HepG2 (cell line): Measurements from ENCODE around the gene GPS1. TPM values are rescaled to one million over a fixed set of nuclear protein-coding genes. Genes with fewer than 3 reads are reported as not detected.
A peak's percentile ranks its signal among the peaks of the same experiment; 100 is the strongest.

Source experiments
- ATRX ChIP-seq: sonication (generic); formaldehyde crosslinking; IDR thresholded peaks from 2 replicates; pipeline ENCODE4 v1.4.0; 2020; ENCODE audit warnings: missing genetic modification reagents, borderline replicate concordance
- CBX1 ChIP-seq: IDR thresholded peaks from one replicate; pipeline ENCODE4 v1.6.1; 2016; ENCODE audit warnings: antibody characterized with exemption, low read depth
- FOXA1 ChIP-seq, 2 experiments: fragments of 450-650 bp in 1 of 2; sonication (generic) in 1 of 2; formaldehyde crosslinking in 1 of 2; IDR thresholded peaks; 2 replicates each; pipeline versions ENCODE4 v1.4.0 to v1.6.1; 2016 to 2020; ENCODE audit warnings: missing genetic modification reagents in 1 of 2
- JUND ChIP-seq: sonication (generic); formaldehyde crosslinking; IDR thresholded peaks from 2 replicates; pipeline ENCODE4 v1.8.0; 2022; ENCODE audit warnings: mild to moderate bottlenecking, missing genetic modification reagents
- PRDM10 ChIP-seq: sonication (generic); formaldehyde crosslinking; IDR thresholded peaks from 2 replicates; pipeline ENCODE4 v1.4.0; 2020; ENCODE audit warnings: low read depth, missing genetic modification reagents
- REST ChIP-seq, 2 experiments: IDR thresholded peaks; 2 replicates each; pipeline ENCODE4 v1.6.1; 2011 to 2012; ENCODE audit warnings: low read length in 2 of 2, borderline replicate concordance in 1 of 2, low read depth in 1 of 2, mild to moderate bottlenecking in 1 of 2, moderate library complexity in 1 of 2
- SKIL ChIP-seq: sonication (generic); formaldehyde crosslinking; IDR thresholded peaks from 2 replicates; pipeline ENCODE4 v1.8.0; 2022; ENCODE audit warnings: missing genetic modification reagents, mild to moderate bottlenecking, moderate library complexity, borderline replicate concordance
- SP4 ChIP-seq: sonication (generic); formaldehyde crosslinking; IDR thresholded peaks from 2 replicates; pipeline ENCODE4 v1.8.1; 2023; ENCODE audit warnings: mild to moderate bottlenecking, missing genetic modification reagents
- SP5 ChIP-seq: IDR thresholded peaks from 2 replicates; pipeline ENCODE4 v1.6.1; 2016; ENCODE audit warnings: low read depth, borderline replicate concordance
- SSRP1 ChIP-seq: IDR thresholded peaks from 2 replicates; pipeline ENCODE4 v1.6.1; 2016; ENCODE audit warnings: control low read depth
- TARDBP ChIP-seq: sonication (generic); formaldehyde crosslinking; IDR thresholded peaks from 2 replicates; pipeline ENCODE4 v1.8.0; 2022; ENCODE audit warnings: mild to moderate bottlenecking, missing genetic modification reagents
- TOE1 ChIP-seq: sonication (generic); formaldehyde crosslinking; IDR thresholded peaks from 2 replicates; pipeline ENCODE4 v1.4.0; 2020; ENCODE audit warnings: mild to moderate bottlenecking, missing genetic modification reagents
- ZBTB1 ChIP-seq: sonication (generic); formaldehyde crosslinking; IDR thresholded peaks from 2 replicates; pipeline ENCODE4 v1.4.0; 2020; ENCODE audit warnings: missing genetic modification reagents, borderline replicate concordance
- ZBTB33 ChIP-seq: sonication (generic); formaldehyde crosslinking; IDR thresholded peaks from 2 replicates; pipeline ENCODE4 v1.4.0; 2020; ENCODE audit warnings: missing genetic modification reagents
- ZNF563 ChIP-seq: sonication (generic); formaldehyde crosslinking; IDR thresholded peaks from 2 replicates; pipeline ENCODE4 v1.8.0; 2022; ENCODE audit warnings: mild to moderate bottlenecking, moderate library complexity, missing genetic modification reagents
- ZNF567 ChIP-seq: sonication (generic); formaldehyde crosslinking; IDR thresholded peaks from 2 replicates; pipeline ENCODE4 v1.8.1; 2023; ENCODE audit warnings: mild to moderate bottlenecking, missing genetic modification reagents, borderline replicate concordance
- polyA plus RNA-seq, 8 experiments: library from polyadenylated mRNA; depleted of rRNA in 3 of 8; stranded (reverse) in 7 of 8; unstranded in 1 of 8; fragments of >200 nt; fragmentation: Illumina TruSeq in 4 of 8; extraction: Trizol in 4 of 8; gene quantifications; 2 replicates each; pipeline versions ENCODE4 v1.2.1 to v1.2.3, GENCODE V29; 2011 to 2016; ENCODE audit warnings: low read depth in 4 of 8, missing spikeins in 1 of 8, mixed read lengths in 1 of 8; ENCODE audit not compliant: insufficient read depth in 1 of 8
- total RNA-seq, 5 experiments: library from RNA; depleted of rRNA; stranded (reverse); fragments of >200 nt; fragmentation: Illumina TruSeq; extraction: Trizol; gene quantifications; 2 replicates each; pipeline ENCODE4 v1.2.3, GENCODE V29; 2016; ENCODE audit warnings: low read depth in 1 of 5

GPS1 gene
- total and polyA plus RNA-seq, 2 of the 13 experiments (the other 11 are each of a cell fraction or from before 2014, with no cell fraction given), result 124 to 128 TPM

GRCh38 chr17:82065638-82066303, 14.1 kb downstream of the GPS1 start, which contains the start of gene DUS1L (continued):
- TF ChIP-seq PRDM10 (CRISPR knock-in tag), result 0 out of 2 replicates have a peak, but pooled peaks have one; percentile 44
- peak; percentile 90 for TF ChIP-seq ZBTB33
- TF ChIP-seq SP5 (CRISPR knock-in tag), result no peak; the same call in 1 of the 2 replicates
- TF ChIP-seq ZBTB1 (CRISPR knock-in tag), result 0 out of 2 replicates have a peak, but pooled peaks have one; percentile 39
- peak; percentile 91 for TF ChIP-seq TARDBP (CRISPR knock-in tag)
- TF ChIP-seq ZNF563, result peak; percentile 81; the same call in 1 of the 2 replicates
- TF ChIP-seq SSRP1 (CRISPR knock-in tag), result peak; percentile 35; the same call in 1 of the 2 replicates
- peak; percentile 97 for TF ChIP-seq CBX1
- TF ChIP-seq SKIL, result 0 out of 2 replicates have a peak, but pooled peaks have one; percentile 34
- no peak for TF ChIP-seq ATRX (CRISPR knock-in tag)
- TF ChIP-seq REST (IDR thresholded peaks at IDR 0.05; ENCODE audit: borderline replicate concordance in 1 of 2, low read depth in 1 of 2, low read length in 2 of 2), result peak in 1 of 2 experiments; percentile 32; a peak in 1 of 4 replicates
- TF ChIP-seq JUND, result peak; percentile 85
- TF ChIP-seq FOXA1 (IDR thresholded peaks at IDR 0.05), result no peak
- TF ChIP-seq FOXA1 (CRISPR knock-in tag; IDR thresholded peaks at IDR 0.05), result peak; percentile 71
- TF ChIP-seq ZNF567, result peak; percentile 89; the same call in 1 of the 2 replicates
- peak; percentile 41; the same call in 1 of the 2 replicates for TF ChIP-seq TOE1 (CRISPR knock-in tag)
- TF ChIP-seq SP4 (CRISPR knock-in tag), result peak; percentile 93
